HFFc6 (cell line): ENCODE results near the gene DNM2. TPM values are rescaled to one million over a fixed set of nuclear protein-coding genes. Genes with fewer than 3 reads are reported as not detected.
"Not testable (repeated sequence)": the region's sequence is repeated elsewhere in the genome, so short reads cannot be mapped to it uniquely, and the experiment has no call there.

Experiments used
- DNase-seq: peaks from one replicate; pipeline ENCODE4 v3.0.0-alpha.2; 2018
- H3K27ac Mint-ChIP-seq: 2 replicates; pipeline ENCODE4 v1.8.0; 2020; ENCODE audit warnings: mild to moderate bottlenecking, mixed read lengths
- H3K27me3 Mint-ChIP-seq: 2 replicates; pipeline ENCODE4 v1.8.0; 2021; ENCODE audit warnings: mild to moderate bottlenecking, moderate library complexity, mixed read lengths; ENCODE audit not compliant: insufficient read depth
- H3K36me3 Mint-ChIP-seq: 2 replicates; pipeline ENCODE4 v1.8.0; 2021; ENCODE audit warnings: low read depth, mixed read lengths
- H3K4me1 Mint-ChIP-seq: 2 replicates; pipeline ENCODE4 v1.8.0; 2020; ENCODE audit warnings: low read depth, mixed read lengths
- H3K4me3 Mint-ChIP-seq: 2 replicates; pipeline ENCODE4 v1.8.0; 2020; ENCODE audit warnings: mild to moderate bottlenecking, moderate library complexity, mixed read lengths
- H3K9me3 Mint-ChIP-seq: 2 replicates; pipeline ENCODE4 v1.8.0; 2020; ENCODE audit warnings: mild to moderate bottlenecking, mixed read lengths
- total RNA-seq, 6 experiments: library from RNA; stranded (reverse); fragmentation: NEBNext Ultra II Directional; extraction: Animal tissue kit (Norgen Biotek cat#: 25700); gene quantifications; 2 replicates in 1 of 6; 3 replicates in 5 of 6; pipeline ENCODE4 v1.2.3, GENCODE V29; 2021
- TF ChIP-seq, protein P1 (sequence below): fragments of 200-600 bp; sonication (generic); IDR thresholded peaks from 2 replicates; pipeline ENCODE4 v1.5.0; 2021; ENCODE audit warnings: antibody characterized with exemption, mild to moderate bottlenecking

The DNM2 gene
- total RNA-seq, 6 experiments from 2014 or later, result 91.5 to 122 (median 99.5) TPM

DNA sequence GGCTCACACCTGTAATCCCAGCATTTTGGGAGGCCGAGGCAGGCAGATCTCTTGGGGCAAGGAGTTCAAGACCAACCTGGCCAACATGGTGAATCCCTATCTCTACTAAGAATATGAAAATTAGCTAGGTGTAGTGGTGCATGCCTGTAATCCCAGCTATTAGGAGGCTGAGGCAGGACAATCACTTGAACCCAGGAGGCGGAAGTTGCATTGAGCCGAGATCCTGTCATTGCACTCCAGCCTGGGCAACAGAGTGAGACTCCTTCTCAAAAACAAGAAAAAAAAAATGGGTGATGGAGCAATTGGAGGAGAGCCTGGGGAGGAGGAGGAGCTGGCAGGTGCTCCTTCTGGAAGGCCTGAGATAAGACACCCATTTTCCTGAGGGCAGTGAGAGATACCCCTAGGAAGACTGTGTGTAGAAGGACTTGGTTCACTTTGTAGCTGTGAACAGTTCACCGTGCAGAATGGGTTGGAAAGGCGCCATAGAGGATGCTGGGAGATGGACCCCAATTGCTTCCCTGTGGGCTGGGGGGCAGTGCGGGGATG is 144.8 kb downstream of the DNM2 start:
- Mint-ChIP-seq H3K36me3 (no peaks in the 10 kb centered on the region), H3K27ac (peak overlapping the region; percentile 88), H3K9me3 (no peaks in the 10 kb centered on the region), H3K27me3 (no peaks in the 10 kb centered on the region), H3K4me1 (peaks cover 28% of the 10 kb centered on the region), H3K4me3 (peak overlapping the region; percentile 73; the same call in 1 of the 2 replicates)
- DNase-seq, result no peak
- TF ChIP-seq, protein P1, sequence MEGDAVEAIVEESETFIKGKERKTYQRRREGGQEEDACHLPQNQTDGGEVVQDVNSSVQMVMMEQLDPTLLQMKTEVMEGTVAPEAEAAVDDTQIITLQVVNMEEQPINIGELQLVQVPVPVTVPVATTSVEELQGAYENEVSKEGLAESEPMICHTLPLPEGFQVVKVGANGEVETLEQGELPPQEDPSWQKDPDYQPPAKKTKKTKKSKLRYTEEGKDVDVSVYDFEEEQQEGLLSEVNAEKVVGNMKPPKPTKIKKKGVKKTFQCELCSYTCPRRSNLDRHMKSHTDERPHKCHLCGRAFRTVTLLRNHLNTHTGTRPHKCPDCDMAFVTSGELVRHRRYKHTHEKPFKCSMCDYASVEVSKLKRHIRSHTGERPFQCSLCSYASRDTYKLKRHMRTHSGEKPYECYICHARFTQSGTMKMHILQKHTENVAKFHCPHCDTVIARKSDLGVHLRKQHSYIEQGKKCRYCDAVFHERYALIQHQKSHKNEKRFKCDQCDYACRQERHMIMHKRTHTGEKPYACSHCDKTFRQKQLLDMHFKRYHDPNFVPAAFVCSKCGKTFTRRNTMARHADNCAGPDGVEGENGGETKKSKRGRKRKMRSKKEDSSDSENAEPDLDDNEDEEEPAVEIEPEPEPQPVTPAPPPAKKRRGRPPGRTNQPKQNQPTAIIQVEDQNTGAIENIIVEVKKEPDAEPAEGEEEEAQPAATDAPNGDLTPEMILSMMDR, result no peak

DNA sequence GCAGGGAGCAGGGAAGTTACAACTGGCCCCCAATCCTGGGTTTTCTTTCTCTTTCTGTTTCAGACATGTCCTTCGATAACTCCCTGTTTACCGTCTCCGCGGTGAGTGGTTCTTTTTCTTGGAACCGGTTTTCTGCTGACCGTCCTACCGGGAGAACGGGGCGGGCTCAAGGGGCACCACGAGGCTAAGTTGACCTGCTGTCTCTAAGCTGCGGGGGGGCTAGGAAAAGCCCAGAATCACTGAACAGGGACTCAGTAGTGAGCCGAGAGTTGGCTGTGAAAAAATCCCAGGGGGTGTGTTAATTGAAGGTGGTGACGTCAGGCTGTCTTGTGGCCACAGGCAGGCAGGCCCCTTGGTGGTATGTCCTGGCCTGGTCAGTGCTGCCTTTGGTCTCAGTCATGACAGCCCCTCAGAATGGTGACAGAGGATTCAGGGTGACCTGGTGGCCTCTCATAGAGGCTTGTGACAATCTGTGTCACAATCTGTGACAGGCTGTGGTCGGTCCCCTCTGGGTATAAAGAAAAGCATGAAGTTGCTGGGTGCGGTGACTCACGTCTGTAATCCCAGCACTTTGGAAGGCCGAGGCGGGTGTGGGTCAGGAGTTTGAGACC is 145.3 kb downstream of the DNM2 start:
- no peaks in the 10 kb centered on the region for H3K36me3 Mint-ChIP-seq
- peaks cover 26% of the 10 kb centered on the region for H3K4me1 Mint-ChIP-seq
- no peaks in the 10 kb centered on the region for H3K27me3 Mint-ChIP-seq
- H3K27ac Mint-ChIP-seq, result peak overlapping the region; percentile 88
- H3K9me3 Mint-ChIP-seq, result no peaks in the 10 kb centered on the region
- peak overlapping the region; percentile 73; the same call in 1 of the 2 replicates for H3K4me3 Mint-ChIP-seq
- DNase-seq, result peak; percentile 33
- TF ChIP-seq, protein P1, result no peak

DNA sequence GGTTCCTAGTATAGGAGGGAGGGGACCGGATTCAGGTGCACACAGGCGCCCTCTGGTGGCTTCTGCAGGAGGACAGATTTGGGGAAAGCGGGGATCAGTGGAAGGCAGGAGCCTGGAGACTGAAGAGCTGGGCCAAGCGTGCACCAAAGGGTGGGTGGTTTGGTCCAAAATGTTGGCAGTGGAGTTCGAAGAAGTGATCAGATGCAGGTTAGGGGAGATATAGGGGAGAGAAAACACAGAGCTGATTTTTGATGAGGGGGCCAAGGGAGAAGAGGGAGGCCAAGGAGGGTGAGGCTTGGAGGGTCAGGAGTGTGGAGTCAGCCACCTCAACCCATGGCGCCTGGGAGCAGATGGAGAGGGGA is 146.6 kb downstream of the DNM2 start:
- DNase-seq, result peak; percentile 66
- TF ChIP-seq, protein P1, result peak; percentile 92
- Mint-ChIP-seq H3K9me3 (no peaks in the 10 kb centered on the region), H3K27ac (peak overlapping the region; percentile 52; the same call in 1 of the 2 replicates), H3K36me3 (no peaks in the 10 kb centered on the region), H3K4me3 (peak overlapping the region; percentile 0), H3K4me1 (peaks cover 23% of the 10 kb centered on the region), H3K27me3 (no peaks in the 10 kb centered on the region)

DNA sequence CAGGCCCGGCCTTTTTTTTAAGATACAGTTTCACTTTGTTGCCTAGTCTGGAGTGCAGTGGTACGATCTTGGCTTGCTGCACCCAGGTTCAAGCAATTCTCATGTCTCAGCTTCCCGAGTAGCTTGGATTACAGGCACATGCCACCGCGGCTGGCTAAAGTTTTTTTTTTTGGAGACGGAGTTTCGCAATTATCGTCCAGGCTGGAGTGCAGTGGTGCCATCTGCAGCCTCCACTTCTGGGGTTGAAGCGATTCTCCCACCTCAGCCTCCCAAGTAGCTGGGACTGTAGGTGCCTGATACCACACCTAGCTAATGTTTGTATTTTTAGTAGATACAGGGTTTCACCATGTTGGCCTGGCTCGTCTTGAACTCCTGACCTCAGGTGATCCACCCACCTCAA is 148.6 kb downstream of the DNM2 start:
- TF ChIP-seq, protein P1, result no peak
- no peak for DNase-seq
- H3K36me3 Mint-ChIP-seq, result no peaks in the 10 kb centered on the region
- no peak overlapping the region for H3K27ac Mint-ChIP-seq
- no peak overlapping the region for H3K4me3 Mint-ChIP-seq
- no peaks in the 10 kb centered on the region for H3K9me3 Mint-ChIP-seq
- no peaks in the 10 kb centered on the region; the same call in 1 of the 2 replicates for H3K27me3 Mint-ChIP-seq
- peaks cover 27% of the 10 kb centered on the region for H3K4me1 Mint-ChIP-seq

DNA sequence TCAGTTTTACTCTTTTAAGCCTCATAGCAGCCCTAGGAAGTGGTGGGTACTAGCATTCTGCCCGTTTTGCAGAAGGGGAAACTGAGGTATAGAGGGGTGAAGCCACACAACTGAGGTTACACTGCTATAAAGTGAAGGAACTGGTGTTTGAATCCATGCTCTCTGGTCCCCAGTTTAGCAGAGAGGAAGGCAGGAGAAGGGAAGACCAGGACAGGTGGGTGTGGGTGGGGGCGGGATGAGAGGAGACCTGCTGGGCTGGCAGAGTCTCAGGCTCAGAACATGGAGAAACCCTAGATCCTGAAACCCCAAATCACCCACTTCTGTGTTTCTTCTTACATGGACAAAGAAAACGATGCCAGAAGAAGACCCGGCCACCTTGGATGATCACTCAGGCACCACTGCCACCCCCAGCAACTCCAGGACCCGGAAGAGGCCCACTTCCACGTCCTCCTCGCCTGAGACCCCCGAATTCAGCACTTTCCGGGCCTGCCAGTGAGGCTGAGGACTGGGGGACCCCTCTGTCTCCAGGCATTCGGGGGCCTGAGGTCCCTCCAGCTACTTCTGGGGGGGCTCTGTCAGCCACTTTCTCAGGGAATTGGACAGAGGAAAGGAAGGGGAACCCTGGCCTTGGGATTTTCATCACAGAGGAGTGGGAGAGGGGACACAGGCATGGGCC is 151.1 kb downstream of the DNM2 start:
- no peak overlapping the region for H3K27ac Mint-ChIP-seq

DNA sequence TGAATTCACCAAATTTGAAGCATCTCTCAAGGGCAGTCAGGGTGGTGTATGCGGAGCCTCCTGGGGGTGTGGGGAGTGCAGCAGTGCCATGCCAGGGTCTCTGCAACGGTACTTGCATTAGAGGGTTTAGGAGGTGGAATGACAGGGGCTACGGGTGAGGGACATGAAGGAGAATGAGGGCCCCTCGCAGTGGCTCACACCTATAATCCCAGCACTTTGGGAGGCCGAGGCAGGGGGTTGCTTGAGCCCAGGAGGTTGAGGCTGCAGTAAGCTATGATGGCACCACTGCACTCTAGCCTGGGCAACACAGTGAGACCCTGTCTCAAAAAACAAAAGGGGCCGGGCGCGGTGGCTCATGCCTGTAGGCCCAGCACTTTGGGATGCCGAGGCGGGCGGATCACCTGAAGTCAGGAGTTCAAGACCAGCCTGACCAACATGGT is 152.0 kb downstream of the DNM2 start:
- H3K27me3 Mint-ChIP-seq, DNase-seq, H3K36me3 Mint-ChIP-seq, H3K9me3 Mint-ChIP-seq, H3K27ac Mint-ChIP-seq, H3K4me3 Mint-ChIP-seq: not testable (repeated sequence)
- H3K4me1 Mint-ChIP-seq, result peaks cover 18% of the 10 kb centered on the region

More for the DNA sequence above, 151.1 kb downstream of the DNM2 start:
- no peak for DNase-seq
- H3K36me3 Mint-ChIP-seq, result no peaks in the 10 kb centered on the region; the same call in 1 of the 2 replicates
- H3K4me3 Mint-ChIP-seq, result no peak overlapping the region
- H3K4me1 Mint-ChIP-seq, result peaks cover 24% of the 10 kb centered on the region
- TF ChIP-seq, protein P1, result no peak
- H3K9me3 Mint-ChIP-seq, result no peaks in the 10 kb centered on the region
- no peaks in the 10 kb centered on the region; the same call in 1 of the 2 replicates for H3K27me3 Mint-ChIP-seq
